OCI-LY7 (cell line): ENCODE measurements around the gene SLC25A38.

Experiments
- CTCF ChIP-seq: fragments of 200-600 bp; sonication (generic); conservative IDR thresholded peaks from 2 replicates; pipeline ENCODE4 v1.5.1; 2014; ENCODE audit warnings: mild to moderate bottlenecking, antibody characterized with exemption, low read length, moderate library complexity, mixed read lengths
- EZH2phosphoT487 ChIP-seq: fragments of 200-600 bp; sonication (generic); IDR thresholded peaks from 2 replicates; pipeline ENCODE4 v1.6.1; 2018; ENCODE audit warnings: low read depth, borderline replicate concordance, mild to moderate bottlenecking, mixed run types, antibody characterized with exemption, low read length, moderate library complexity, mixed read lengths

DNA sequence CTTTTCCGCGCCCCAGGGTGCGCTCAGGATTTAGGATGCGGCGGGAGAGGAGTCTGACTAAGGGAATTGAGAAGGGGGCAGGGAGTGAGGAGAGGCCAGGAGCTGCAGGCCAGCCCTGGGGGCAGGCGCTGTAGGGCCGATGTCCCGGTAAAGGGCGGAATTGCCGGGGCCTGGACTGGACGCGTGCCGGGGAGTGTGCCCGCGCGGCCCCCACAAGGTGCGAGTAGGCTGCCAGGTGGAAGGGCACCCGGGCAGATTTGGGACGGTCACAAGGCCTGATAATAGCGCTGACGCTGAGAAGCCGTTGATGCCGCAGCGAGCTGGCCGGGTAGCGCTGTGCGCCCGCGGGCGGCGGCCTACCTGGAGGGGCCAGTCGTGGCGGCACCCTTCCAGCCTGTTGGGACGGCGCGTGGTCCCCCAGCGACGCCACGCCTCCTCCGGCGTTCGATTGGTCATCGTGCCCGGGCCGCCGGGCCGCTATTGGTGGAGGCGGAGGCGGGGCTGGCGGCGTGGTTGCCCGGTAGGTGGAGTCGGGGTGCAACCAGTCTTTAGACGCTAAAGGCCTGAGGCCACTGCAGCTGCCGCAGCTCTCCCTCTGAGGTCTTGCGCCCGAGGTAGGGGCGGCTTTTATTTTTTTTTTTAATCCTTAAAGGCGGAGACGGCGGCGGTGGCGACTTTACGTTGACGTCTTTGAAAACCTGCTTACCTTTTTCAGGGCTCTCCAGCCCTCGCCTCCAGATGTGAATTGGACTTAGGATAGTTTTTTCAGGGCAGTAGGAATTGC is 903 bp downstream of the SLC25A38 start:
- TF ChIP-seq CTCF (0 out of 2 replicates have a peak, but pooled peaks have one; percentile 4), EZH2phosphoT487 (no peak)
